Stimulated activated CD8-positive, alpha-beta memory T cell treated with anti-CD3 and anti-CD28 coated beads, Interleukin-12 subunit alpha, Interleukin-12 subunit beta, amount 100 ng/mL, for 24 hours (primary cell): ENCODE results near the gene GNB1.

Experiments
- DNase-seq: peaks from one replicate; pipeline ENCODE4 v3.0.0-alpha.2; 2020; ENCODE audit errors: extremely low read depth

Gene GNB1

DNA sequence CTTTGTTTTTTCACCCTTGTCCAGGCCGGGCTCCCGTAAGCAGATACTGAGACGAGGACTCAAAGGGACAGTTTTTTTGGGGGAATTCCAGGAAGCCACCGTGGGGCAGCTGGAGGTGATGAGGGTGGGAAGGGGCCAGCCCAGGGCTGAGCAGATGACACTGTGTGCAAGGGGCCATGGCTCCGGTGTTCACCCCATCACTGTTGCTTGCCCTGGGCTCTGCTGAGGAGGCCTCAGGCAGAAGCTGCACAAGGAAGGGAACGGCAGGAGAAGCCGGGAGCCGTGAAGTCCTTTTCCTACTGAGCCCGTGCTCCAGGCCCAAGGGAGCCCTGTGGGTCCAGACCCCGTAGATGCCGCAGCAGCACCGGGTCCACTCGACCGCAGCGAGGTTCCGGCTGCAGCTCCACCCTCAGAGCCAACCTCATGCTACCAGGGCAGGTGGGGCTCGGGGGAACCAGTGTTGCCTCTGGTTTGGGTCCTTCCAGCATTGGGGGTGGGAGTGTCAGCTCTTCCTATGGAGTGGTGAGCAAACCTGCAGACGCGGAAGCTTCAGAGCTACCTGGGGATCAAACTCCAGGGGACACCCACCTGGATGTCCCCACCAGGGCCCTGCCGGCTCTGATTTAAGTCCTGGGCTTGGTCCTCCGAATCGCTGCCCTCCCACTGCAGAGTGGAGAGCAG lies 19.9 kb upstream of the GNB1 start:
- DNase-seq: no peak

- no peak for DNase-seq
Measured at GRCh38 chr1:1910033-1910465, 19.2 kb upstream of the GNB1 start.

DNA sequence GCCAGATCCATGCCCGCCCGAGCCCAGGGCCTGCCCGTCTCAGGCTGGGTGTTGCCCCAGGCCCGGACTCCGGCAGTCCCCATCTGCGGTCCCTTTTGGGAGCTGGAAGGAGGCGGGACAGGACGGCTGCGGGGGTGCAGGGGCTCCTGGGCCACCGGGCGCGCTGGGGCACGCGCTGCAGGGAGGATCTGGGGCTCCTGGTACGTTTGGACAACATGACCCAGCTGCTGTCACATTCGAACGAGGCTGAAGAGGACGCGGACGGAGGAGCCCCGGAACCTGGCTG lies 17.6 kb upstream of the GNB1 start:
- no peak for DNase-seq

DNA sequence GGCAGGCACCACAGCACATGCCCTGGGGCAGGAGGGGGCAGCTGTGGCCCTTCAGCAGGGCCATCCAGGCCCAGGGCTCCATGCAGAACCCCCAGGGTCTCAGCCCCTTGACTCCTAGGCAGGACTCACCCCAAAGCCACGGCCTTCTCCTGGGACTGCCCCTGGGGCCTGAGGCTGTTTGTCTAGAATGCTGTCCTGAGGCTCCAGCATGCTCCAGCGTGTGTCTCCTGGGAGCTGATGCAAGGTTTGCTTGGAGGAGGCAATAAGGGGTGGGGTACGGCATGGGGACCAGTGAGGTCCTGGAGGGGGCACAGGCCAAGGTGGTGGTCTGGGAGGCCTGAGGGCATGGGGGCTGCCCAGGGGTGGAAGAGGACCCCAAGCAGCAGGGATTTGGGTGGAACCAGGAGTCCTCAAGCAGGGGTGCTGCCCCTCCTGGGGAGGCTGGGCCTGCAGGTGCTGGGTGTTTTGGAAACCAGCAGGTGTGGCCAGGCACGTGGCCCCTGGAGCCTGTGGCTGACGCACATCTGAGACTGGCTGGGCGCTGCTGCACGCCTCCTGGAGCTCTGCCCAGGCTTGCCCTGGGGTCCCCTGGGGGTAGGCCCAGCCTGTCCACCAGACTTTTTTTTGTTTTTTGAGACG lies 16.3 kb upstream of the GNB1 start:
- no peak for DNase-seq

GRCh38 chr1:1906185-1907097 lies 15.6 kb upstream of the GNB1 start:
- no peak for DNase-seq

DNA sequence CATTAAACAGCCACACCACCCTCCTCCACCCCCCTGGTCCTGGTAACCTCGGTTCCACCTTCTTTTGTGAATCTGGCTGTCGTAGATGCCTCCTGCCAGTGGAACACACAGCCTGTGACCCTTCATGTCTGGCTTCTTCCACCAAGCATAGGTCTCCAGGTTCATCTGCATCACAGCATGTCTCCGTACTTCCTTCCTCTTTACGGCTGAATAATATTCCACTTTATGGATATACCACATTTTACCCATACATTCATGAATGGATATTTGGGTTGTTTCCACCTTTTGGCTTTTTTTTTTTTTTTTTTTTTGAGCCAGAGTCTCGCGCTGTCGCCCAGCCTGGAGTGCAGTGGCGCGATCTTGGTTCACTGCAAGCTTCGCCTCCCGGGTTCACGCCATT lies 12.3 kb upstream of the GNB1 start:
- no peak for DNase-seq

GRCh38 chr1:1901641-1902294 lies 10.9 kb upstream of the GNB1 start:
- DNase-seq: no peak

DNA sequence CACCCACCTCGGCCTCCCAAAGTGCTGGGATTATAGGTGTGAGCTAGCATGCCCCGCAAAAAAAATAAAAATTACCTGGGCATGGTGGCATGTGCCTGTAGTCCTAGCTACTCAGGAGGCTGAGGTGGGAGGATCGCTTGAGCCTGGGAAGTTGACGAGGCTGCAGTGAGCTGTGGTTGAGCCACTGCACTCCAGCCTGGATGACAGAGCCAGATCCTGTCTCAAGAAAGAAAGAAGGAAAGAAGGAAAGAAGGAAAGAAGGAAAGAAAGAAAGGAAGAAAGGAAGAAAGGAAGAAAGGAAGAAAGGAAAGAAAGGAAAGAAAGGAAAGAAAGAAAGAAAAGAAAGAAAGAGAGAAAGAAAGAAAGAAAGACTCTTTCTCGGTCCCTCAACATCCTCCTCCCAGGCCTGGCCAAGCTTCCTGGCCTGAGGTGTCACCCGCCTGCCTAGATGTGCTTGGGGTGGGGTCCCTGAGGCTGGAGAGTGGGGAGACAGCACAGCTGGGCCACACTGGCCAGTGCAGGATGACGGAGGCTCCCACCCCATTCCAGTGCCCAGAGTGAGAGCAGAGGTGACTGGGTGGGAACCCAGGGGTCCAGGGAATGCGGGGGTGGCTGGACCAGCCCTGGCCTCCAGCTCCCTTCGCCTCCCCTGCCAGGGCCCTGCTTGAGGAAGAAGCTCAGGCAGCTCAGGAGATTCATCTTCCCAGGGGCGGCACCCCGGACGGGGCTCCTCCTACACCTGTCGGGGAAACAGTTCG lies 10.2 kb upstream of the GNB1 start:
- DNase-seq: no peak

DNA sequence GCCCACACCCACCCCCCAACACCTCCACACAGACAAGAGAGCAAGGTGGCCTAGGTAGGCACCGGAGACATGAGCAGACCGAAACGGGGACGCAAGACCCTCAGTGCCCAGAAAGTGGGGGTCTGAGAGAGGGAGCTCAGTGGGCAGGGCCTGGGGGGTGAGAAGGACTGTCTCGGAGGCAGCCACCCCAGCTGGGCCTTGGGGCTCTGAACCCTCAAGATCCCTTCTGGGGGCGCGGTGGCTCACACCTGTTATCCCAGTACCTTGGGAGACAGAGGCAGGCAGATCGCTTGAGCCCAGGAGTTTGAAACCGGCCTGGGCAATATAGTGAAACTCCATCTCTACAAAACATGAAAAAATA lies 9.1 kb upstream of the GNB1 start:
- no peak for DNase-seq

DNA sequence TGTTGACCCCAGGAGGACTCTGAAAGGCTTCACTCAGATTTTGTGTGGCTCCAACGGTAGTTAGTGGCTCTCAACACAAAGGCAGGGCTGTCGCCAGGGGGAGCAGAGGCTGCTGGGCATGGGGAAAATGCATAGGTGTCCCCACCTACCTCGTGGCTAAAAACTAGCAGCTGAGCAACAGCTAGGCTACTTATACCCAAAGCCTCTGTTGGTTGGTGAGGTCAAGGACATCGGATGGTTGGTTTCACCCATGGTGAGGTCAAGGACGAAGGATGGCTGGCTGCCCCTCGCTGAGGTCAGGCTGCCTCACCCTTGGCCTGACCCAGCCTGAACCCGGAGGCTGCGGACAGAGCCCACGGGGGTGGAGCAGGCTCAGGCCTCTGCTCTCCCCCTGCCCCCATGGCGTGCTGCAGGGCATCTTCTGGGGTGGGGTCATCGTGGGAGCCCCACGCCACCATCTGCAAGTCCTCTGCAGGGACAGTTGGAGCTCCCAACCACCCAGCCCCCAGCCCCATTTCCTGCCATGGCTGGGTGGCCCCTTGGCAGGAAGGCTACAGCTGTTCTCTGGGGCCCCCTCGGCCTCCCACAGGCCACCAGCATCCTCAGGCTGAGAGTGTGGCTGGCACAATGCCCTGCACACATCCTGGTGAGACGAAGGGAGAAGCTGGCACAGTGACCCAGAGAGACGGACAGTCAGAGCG lies 8.5 kb upstream of the GNB1 start:
- no peak for DNase-seq

GRCh38 chr1:1898246-1898933 lies 7.5 kb upstream of the GNB1 start:
- no peak for DNase-seq

DNA sequence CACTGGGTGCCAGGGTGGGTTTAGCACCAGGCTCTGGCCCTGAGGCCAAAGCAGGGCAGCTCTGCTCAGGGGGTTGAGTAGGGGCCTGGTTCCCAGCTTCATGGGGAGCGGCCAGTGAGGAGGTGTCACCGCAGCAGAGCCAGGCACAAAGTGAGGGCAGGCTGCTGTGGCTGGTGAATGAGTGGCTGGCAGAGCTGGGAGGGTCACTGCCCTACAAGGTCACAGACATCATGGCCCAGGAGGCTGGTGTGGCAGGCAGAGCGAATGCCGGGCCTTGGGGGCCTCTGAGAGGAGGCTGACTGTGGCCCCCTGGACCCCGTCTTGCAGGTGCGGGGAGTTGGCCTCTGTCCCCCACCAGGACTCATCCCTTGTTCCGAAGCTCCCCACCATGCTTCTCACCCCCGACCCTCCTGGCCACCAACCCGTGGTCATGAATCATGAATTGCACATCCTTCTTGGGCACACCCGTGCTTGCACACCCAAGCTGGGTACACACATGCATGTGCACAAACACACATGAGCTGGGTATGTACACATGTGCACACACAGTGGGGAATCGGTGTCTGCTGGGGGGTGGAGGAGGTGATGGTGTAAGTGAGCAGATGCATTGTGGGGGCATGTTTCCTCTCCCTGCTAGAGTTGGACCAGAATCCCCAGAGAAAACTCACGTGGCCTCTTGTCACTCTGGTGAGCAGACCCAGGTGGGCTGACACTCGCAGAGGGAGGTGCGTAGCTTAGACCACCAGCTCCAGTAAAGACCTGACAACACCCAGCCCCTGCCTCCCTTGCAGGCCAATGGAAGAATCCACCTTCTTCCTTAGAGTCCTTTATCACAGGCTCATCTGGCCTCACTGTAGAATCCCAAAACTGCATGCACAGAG lies 4.8 kb upstream of the GNB1 start:
- no peak for DNase-seq

DNA sequence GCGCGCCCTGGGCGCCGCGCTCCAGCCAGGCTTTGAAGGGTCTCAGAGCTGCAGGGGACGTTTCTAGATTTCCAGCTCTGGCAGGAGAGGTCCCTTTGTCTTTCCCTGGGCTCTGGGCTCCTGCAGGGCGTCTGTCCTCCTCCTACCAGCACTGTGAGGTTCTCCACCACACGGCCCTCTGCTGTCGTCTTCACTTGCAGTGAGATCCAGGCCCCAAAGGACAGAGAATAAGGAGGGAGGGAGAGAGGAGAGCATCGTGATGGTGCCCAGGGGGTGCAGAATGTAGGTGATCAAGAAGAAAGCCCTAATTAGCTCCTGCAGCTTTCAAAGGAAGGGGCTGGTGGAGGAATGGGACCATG lies 4.2 kb upstream of the GNB1 start:
- no peak for DNase-seq

GRCh38 chr1:1894354-1895059 lies 3.6 kb upstream of the GNB1 start:
- DNase-seq: no peak

- DNase-seq: no peak
Measured at GRCh38 chr1:1893997-1894353, 3.1 kb upstream of the GNB1 start.

DNA sequence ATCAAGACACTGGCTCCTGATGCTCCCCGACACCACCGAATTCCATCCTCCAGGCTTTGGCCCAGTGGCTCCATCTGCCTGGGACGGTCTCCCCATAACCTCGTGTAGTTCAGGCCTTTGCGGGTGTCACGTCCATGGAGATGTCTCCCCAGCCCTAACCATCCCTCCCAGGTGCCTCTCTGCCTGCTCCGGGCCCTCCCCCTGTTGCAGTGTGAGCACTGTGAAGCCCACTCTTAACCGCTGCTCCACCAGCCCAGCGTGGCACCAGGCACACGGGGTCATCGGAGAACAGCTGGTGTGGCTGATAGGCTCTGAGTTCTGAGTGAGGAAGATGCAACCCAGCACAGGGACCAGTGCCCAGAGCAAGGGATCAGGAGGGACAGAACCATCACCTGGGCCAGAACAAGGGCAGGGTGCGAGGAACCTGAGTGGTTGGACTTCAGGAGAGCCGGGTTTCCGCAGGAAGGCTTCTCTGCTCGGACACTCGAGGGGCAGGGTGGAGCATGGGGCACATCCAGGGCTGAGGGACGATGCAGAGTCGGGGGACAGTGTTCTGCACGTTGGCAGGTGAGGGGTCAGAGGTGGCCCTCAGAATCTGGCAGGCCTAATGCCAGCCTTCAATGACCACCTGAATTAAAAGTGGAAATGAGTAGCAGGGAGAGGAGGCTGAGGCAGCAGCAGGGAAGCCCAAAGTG lies 2.6 kb upstream of the GNB1 start:
- no peak for DNase-seq

DNA sequence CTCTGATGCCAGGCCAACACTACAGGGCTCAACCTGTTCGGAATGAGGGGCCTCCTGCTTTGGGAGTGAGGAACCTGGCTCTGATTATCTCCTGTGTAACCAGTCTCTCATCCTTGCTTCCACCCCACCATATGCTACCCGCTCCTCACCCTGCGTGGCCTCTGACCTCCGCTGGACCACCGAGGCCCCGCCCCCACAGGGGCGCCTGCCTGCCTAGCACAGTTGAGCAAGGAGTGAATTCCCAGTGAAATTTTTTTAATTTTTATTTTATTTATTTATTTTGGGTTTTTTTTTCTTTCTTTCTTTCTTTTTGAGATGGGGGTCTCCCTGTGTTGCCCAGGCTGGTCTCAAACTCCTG lies 1.9 kb upstream of the GNB1 start:
- no peak for DNase-seq

GRCh38 chr1:1892079-1892762 lies 1.3 kb upstream of the GNB1 start:
- DNase-seq: no peak
